ENCODE measurements around the gene KLK12. TPM values are rescaled to one million over a fixed set of nuclear protein-coding genes. Genes with fewer than 3 reads are reported as not detected.

Gene KLK12
- total RNA-seq, 4 donors from 2014 or later = 1.4 to 4.7 TPM; not detected in 2

DNA sequence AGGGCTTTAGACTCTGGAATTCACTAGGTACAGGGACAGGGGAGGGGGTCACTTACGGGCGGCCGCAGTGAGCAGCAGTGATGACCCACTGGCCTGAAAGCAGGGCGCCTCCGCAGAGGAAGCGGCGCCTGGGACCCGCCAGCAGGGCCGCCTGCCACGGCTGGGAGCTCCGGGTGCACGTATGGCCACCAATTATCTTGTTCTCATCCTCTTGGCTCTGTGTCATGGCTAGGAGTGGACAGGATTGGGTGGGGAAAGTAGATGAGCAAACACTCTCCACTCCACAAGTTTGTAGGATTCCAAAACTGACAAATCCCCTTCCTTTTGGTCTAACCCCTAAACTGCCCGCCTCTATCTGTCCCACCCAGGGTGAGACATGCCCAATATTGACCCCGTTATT, 46.7 kb upstream of the KLK12 start:
- Histone ChIP-seq H3K36me3 (no peaks in the 10 kb centered on the region), H3K9me3 (no peaks in the 10 kb centered on the region), H3K4me3 (no peak overlapping the region), H3K27me3 (no peaks in the 10 kb centered on the region), H3K27ac (no peak overlapping the region), H3K4me1 (no peaks in the 10 kb centered on the region)
- no peak for TF ChIP-seq CTCF (IDR thresholded peaks at IDR 0.05)
- DNase-seq = no peak

DNA sequence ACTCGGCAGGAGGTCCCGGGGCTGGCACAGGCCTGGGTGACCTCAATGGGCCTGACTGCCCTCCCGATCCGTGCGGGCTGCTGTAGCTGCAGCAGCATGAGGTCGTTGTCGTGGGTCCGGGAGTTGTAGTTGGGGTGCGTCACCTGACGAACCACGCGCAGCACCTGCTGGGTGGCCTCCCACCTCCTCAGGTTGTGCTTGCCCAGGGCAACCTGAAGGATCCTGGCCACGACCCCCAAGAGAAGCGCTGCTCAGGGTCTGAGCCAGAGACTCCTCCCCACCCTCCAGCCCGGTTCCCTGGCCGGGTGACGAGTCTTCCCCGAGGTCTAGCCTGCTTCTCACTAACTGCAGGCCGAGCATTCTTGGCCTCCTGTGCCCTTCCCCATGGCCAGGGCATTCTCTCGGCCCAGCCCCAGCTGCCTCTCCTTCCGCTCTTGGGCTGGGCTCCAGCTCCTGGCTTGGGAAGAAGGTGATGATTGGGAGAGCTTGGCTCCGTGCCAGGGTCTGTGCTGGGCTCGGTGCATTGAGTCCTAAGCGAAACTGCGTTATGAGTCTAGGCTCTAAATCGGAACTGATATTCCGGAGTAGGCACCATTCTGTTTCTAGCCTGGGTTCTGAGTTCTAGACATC, 44.8 kb upstream of the KLK12 start:
- DNase-seq = no peak
- no peaks in the 10 kb centered on the region for H3K4me1 ChIP-seq
- H3K4me3 ChIP-seq = no peak overlapping the region
- no peaks in the 10 kb centered on the region for H3K36me3 ChIP-seq
- H3K27me3 ChIP-seq = no peaks in the 10 kb centered on the region
- H3K9me3 ChIP-seq = no peaks in the 10 kb centered on the region
- TF ChIP-seq POLR2A (IDR thresholded peaks at IDR 0.05) (no peak), CTCF (IDR thresholded peaks at IDR 0.05) (no peak)
- no peak overlapping the region for H3K27ac ChIP-seq

DNA sequence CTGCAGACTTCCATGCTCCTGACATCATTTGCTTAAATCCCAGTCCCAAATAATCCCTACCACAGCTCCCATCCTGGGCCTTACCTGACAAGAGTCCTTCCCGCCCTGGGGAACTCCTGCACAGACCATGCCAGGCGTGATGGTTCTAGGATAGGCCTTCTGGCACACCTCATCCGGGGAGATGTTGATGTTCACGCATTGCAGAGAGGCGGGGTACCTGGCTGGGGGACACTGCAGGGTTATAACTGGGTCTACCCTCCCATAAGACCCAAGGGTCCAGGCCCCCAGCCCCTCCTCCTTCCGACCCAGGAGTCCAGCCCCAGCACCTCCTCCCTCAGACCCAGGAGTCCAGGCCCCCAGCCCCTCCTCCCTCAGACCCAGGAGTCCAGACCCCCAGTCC, 43.9 kb upstream of the KLK12 start:
- Histone ChIP-seq H3K9me3 (no peaks in the 10 kb centered on the region), H3K4me3 (no peak overlapping the region), H3K36me3 (no peaks in the 10 kb centered on the region), H3K27me3 (no peaks in the 10 kb centered on the region), H3K27ac (no peak overlapping the region), H3K4me1 (no peaks in the 10 kb centered on the region)
- no peak for TF ChIP-seq POLR2A (IDR thresholded peaks at IDR 0.05)
- TF ChIP-seq CTCF (IDR thresholded peaks at IDR 0.05) = no peak
- no peak for DNase-seq

DNA sequence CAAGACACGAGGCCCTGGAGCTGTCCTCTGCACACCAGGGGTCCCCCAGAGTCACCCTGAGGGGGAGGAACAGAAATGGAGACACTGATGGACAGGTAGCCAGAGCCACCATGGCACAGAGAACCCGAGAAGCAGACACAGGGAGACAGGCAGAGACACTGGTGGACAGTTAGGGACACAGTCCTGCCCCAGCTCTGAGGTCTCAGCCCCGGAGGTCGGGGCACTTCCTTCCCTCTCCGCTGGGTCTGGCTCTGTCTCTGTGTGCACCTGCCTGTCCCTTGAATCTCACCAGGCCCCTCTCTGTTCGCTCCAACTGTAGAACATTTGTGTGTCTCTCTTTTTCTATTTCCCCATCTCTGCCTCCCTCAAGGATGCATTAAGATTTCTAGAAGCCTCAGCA, 43.3 kb upstream of the KLK12 start:
- no peak for DNase-seq
- no peaks in the 10 kb centered on the region for H3K36me3 ChIP-seq
- no peak overlapping the region for H3K27ac ChIP-seq
- no peaks in the 10 kb centered on the region for H3K4me1 ChIP-seq
- H3K27me3 ChIP-seq = no peaks in the 10 kb centered on the region
- no peak overlapping the region for H3K4me3 ChIP-seq
- TF ChIP-seq CTCF (IDR thresholded peaks at IDR 0.05) (no peak), POLR2A (IDR thresholded peaks at IDR 0.05) (no peak)
- no peaks in the 10 kb centered on the region for H3K9me3 ChIP-seq

DNA sequence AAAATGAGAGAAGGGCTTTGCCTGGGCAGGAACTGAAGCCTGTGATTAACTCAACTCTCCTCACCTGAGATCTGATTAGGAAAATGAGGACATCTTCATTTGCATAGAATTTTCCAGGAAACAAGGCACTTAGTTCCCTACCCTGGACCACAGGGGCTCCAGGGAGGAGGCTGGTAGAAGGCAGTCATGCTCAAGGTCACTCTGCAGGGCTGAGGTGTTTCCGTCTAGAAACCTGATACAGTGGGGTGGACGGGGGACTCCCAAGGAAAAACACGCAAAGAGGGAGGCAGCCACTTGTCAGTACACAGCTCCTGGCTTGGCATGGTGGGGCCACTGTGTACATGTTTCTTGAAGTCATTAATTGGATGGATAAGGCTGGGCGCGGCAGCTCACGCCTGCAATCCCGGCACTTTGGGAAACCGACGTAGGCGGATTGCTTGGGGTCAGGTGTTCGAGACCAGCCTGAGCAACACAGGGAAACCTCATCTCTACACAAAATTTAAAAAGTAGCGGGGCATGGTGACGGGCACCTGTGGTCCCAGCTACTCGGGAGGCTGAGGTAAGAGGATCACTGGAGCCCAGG, 41.9 kb upstream of the KLK12 start:
- Histone ChIP-seq H3K4me3 (no peak overlapping the region), H3K9me3 (no peaks in the 10 kb centered on the region), H3K36me3 (no peaks in the 10 kb centered on the region), H3K4me1 (no peaks in the 10 kb centered on the region), H3K27ac (no peak overlapping the region), H3K27me3 (no peaks in the 10 kb centered on the region)
- TF ChIP-seq POLR2A (IDR thresholded peaks at IDR 0.05) = no peak
- TF ChIP-seq CTCF (IDR thresholded peaks at IDR 0.05) = no peak
- no peak for DNase-seq
